ENCODE measurements around the gene KRT222.

The KRT222 gene

GRCh38 chr17:40687106-40687505 is 22.1 kb upstream of the KRT222 start:
- TF ChIP-seq CTCF (IDR thresholded peaks at IDR 0.05; ENCODE audit: control extremely low read depth, extremely low read depth, low read depth, missing control alignments) = no peak
- DNase-seq (ENCODE audit: extremely low spot score) = no peak
- CTCF ChIA-PET = no interaction called here
- POLR2A ChIA-PET = no interaction called here

- POLR2A ChIA-PET = no interaction called here
- CTCF ChIA-PET = no interaction called here
- DNase-seq (ENCODE audit: extremely low spot score) = no peak
- no peak for TF ChIP-seq CTCF (IDR thresholded peaks at IDR 0.05; ENCODE audit: control extremely low read depth, extremely low read depth, low read depth, missing control alignments)
Measured at GRCh38 chr17:40686192-40686591, 21.2 kb upstream of the KRT222 start.

GRCh38 chr17:40680998-40681397 is 16.0 kb upstream of the KRT222 start:
- no peak for TF ChIP-seq CTCF (IDR thresholded peaks at IDR 0.05; ENCODE audit: control extremely low read depth, extremely low read depth, low read depth, missing control alignments)
- DNase-seq (ENCODE audit: extremely low spot score) = no peak
- ChIA-PET CTCF (interaction anchor here (1.0 to 1.6 kb wide), 3 partner anchors 11 to 13 kb away, joined by 3 to 6 read pairs (median 5); no protein-coding TSS in a partner anchor), POLR2A (no interaction called here)

- ChIA-PET POLR2A (no interaction called here), CTCF (interaction anchor here (1.6 to 1.7 kb wide), 2 partner anchors 14 to 64 kb away, joined by 6 read pairs; no protein-coding TSS in a partner anchor)
- no peak for TF ChIP-seq CTCF (IDR thresholded peaks at IDR 0.05; ENCODE audit: control extremely low read depth, extremely low read depth, low read depth, missing control alignments)
- no peak for DNase-seq (ENCODE audit: extremely low spot score)
Measured at GRCh38 chr17:40679523-40679907, 14.5 kb upstream of the KRT222 start.

GRCh38 chr17:40678902-40679522 is 14.0 kb upstream of the KRT222 start:
- TF ChIP-seq CTCF (IDR thresholded peaks at IDR 0.05; ENCODE audit: control extremely low read depth, extremely low read depth, low read depth, missing control alignments) = no peak
- ChIA-PET POLR2A (no interaction called here), CTCF (interaction anchor here (1.7 kb wide), 1 partner anchor 64 kb away, joined by 6 read pairs; no protein-coding TSS in a partner anchor)
- DNase-seq (ENCODE audit: extremely low spot score) = no peak

- CTCF ChIA-PET = interaction anchor here (2.9 kb wide), 1 partner anchor 9 kb away, joined by 8 read pairs; no protein-coding TSS in a partner anchor
- DNase-seq (ENCODE audit: extremely low spot score) = no peak
- POLR2A ChIA-PET = no interaction called here
- TF ChIP-seq CTCF (IDR thresholded peaks at IDR 0.05; ENCODE audit: control extremely low read depth, extremely low read depth, low read depth, missing control alignments) = no peak
Measured at GRCh38 chr17:40675905-40676304, 10.9 kb upstream of the KRT222 start.
